RWPE2 (cell line): ENCODE results near the gene SEMA6C.

ENCODE experiments used
- ATAC-seq: fragments of 200-7000 bp; cut with Tn5 transposase; 3 replicates; pipeline ENCODE4 v1.9.1; 2021; ENCODE audit warnings: low read depth
- DNase-seq: peaks from one replicate; pipeline ENCODE4 v3.0.0-alpha.2; 2020; ENCODE audit warnings: low spot score
- H3K27ac ChIP-seq: fragments of 450-650 bp; 2 replicates; pipeline ENCODE4 v1.5.1; 2017; ENCODE audit warnings: mild to moderate bottlenecking; ENCODE audit not compliant: poor library complexity, severe bottlenecking
- H3K27me3 ChIP-seq: fragments of 250-450 bp; sonication (Bioruptor Pico); 2 replicates; pipeline ENCODE4 v1.5.1; 2021; ENCODE audit warnings: mild to moderate bottlenecking, moderate library complexity; ENCODE audit not compliant: insufficient read depth, poor library complexity, severe bottlenecking
- H3K36me3 ChIP-seq: fragments of 250-450 bp; sonication (Bioruptor Pico); 2 replicates; pipeline ENCODE4 v1.5.1; 2020; ENCODE audit warnings: low read depth, mild to moderate bottlenecking, moderate library complexity
- H3K4me1 ChIP-seq: fragments of 250-450 bp; sonication (Bioruptor Pico); 2 replicates; pipeline ENCODE4 v1.5.1; 2021; ENCODE audit warnings: mild to moderate bottlenecking, moderate library complexity; ENCODE audit not compliant: insufficient read depth, poor library complexity, severe bottlenecking
- H3K4me3 ChIP-seq: fragments of 250-450 bp; sonication (Bioruptor Pico); 2 replicates; pipeline ENCODE4 v1.5.1; 2021; ENCODE audit warnings: mild to moderate bottlenecking, moderate library complexity; ENCODE audit not compliant: severe bottlenecking
- H3K9me3 ChIP-seq: fragments of 250-450 bp; sonication (Bioruptor Pico); 2 replicates; pipeline ENCODE4 v1.5.1; 2021; ENCODE audit warnings: mild to moderate bottlenecking, moderate library complexity; ENCODE audit not compliant: severe bottlenecking
- TF ChIP-seq, protein P1 (sequence below): fragments of 450-650 bp; IDR thresholded peaks from one replicate; pipeline ENCODE4 v1.5.1; 2017; ENCODE audit warnings: mild to moderate bottlenecking, moderate library complexity; ENCODE audit not compliant: poor library complexity, severe bottlenecking

Gene SEMA6C

DNA sequence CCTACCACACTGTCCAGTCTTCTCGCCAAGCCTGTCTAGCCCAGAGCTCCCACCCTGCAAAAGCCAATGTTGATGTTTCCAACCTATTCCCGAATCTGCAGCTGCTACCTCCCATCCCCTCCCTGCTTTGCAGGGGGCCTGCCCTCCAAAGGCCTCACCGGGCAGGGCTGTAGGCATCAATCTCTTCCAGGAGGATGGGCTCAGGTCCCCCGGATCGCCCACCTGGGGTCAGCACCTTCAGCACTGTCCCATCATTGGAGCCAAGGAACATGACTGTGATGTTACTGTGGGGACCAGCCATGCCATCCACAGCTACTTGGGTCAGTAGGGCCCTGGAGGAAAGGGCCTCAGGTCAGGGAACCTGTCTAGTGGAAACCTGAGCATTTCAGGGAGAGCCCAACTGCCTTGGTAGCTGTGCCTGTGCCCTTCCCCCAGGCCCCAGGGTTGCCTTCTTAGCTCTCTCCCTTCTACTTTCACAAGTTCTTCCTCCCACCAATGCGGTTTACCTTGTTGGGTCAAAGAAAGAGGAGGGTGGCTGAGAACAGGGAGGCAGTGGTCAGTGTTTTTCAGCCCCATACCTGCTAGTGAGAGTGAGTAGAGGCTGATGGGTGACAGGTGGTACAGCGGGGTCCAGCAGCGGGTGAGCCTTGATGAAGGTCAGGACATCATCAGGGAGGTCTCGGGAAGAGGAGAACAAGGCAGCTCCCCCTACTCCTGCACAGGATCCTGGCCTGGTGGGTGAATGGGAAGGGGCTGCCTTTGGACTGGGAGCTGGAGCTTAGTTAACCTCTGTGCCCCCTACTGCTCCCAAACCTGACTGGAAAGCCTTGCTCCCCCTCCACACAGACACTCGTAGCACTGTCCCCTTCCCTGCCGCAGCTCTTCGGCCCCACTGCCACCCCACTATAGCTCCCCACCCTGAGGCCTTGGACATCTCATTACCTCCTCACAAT lies 10.7 kb downstream of the SEMA6C start:
- Histone ChIP-seq H3K4me1 (no peaks in the 10 kb centered on the region), H3K9me3 (no peaks in the 10 kb centered on the region), H3K27ac (no peak overlapping the region), H3K36me3 (no peaks in the 10 kb centered on the region), H3K27me3 (no peaks in the 10 kb centered on the region), H3K4me3 (no peak overlapping the region)
- DNase-seq (no peak), ATAC-seq (no peak)
- TF ChIP-seq, protein P1, sequence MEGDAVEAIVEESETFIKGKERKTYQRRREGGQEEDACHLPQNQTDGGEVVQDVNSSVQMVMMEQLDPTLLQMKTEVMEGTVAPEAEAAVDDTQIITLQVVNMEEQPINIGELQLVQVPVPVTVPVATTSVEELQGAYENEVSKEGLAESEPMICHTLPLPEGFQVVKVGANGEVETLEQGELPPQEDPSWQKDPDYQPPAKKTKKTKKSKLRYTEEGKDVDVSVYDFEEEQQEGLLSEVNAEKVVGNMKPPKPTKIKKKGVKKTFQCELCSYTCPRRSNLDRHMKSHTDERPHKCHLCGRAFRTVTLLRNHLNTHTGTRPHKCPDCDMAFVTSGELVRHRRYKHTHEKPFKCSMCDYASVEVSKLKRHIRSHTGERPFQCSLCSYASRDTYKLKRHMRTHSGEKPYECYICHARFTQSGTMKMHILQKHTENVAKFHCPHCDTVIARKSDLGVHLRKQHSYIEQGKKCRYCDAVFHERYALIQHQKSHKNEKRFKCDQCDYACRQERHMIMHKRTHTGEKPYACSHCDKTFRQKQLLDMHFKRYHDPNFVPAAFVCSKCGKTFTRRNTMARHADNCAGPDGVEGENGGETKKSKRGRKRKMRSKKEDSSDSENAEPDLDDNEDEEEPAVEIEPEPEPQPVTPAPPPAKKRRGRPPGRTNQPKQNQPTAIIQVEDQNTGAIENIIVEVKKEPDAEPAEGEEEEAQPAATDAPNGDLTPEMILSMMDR, result no peak

DNA sequence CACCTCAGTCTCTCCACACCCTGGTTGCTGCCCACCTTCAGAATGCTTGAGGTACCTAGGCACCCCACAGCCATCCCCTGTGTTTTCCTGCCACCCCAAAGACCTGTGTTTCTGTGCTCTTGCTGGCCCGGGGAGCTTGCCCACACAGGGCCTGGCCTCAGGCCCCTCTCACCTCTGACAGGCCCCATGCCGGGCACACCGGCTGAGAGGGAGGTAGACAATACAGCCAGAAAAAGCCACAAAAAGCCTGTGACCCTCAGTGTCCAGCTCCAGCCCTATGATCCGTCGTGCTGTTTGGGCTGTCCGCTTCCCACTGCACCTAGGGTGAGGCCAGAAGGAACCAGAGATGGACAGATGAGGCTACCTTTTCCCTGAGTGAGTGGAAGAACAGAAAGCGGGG lies 11.4 kb downstream of the SEMA6C start:
- no peak overlapping the region for H3K27ac ChIP-seq
- no peak overlapping the region for H3K4me3 ChIP-seq
- H3K27me3 ChIP-seq, result no peaks in the 10 kb centered on the region
- DNase-seq, result no peak
- no peaks in the 10 kb centered on the region for H3K4me1 ChIP-seq
- TF ChIP-seq, protein P1, result no peak
- no peaks in the 10 kb centered on the region for H3K36me3 ChIP-seq
- no peak for ATAC-seq
- H3K9me3 ChIP-seq, result no peaks in the 10 kb centered on the region

DNA sequence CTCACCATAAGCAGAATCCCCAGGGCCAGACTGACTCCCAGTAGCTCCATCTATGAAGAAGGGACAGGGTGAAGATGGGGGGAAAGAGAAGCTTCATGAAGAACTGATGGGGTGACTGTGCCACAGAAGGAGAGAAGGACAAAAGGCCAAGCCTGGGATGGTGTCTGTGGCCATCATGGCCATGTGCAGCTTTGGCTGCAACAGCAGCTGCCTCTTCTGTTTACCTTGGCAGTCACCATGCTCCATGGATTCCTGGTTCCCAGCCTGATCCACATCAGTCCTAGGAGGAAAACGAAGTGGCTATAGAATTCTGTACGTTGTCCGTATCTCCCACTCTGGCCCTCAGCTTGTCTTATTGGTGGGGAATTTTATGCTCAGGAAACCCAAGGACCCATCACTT lies 12.0 kb downstream of the SEMA6C start:
- Histone ChIP-seq H3K9me3 (no peaks in the 10 kb centered on the region), H3K4me3 (no peak overlapping the region), H3K4me1 (no peaks in the 10 kb centered on the region), H3K36me3 (no peaks in the 10 kb centered on the region), H3K27me3 (no peaks in the 10 kb centered on the region), H3K27ac (no peak overlapping the region)
- ATAC-seq (no peak), DNase-seq (no peak)
- TF ChIP-seq, protein P1, result no peak

DNA sequence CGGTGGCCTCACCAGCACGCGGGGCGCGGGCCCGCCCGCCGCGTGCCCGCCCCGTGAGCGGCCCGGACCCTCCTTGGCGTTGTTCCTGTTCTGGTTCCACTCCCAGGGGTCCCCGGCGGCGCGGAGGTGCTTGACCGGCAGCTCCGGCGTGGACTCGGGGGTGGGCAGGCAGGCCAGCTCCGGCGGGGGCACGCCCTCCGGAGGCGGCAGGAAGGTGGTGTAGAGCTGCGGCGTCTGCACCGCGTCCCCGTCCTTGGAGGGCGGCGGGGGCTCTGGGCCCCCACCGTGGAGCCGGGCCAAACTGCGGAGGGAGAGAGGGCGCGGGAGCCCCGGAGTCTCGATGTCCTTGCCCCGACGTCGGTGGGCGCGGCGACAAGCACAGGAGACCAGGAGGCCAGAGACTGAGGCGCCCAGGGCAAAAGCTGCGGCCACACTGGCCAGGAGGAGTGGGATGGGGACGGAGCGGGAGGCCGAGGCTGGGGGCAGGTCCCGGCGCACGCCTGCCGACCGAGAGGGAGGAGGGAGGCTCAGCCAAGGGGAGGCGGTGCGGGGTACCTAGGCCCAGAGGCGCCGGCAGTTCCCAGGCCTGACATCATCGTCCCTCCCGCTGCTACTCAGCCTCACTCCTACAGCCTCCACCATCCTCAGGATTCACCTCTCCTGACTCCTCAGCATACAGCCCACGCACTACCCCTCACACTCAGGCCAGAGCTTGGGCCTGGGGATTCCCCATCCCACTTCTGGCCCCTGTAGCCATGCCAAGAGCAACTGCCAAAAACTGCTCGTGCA lies 13.2 kb downstream of the SEMA6C start:
- TF ChIP-seq, protein P1, result no peak
- no peaks in the 10 kb centered on the region for H3K4me1 ChIP-seq
- no peaks in the 10 kb centered on the region for H3K9me3 ChIP-seq
- H3K36me3 ChIP-seq, result no peaks in the 10 kb centered on the region
- DNase-seq, result no peak
- no peaks in the 10 kb centered on the region for H3K27me3 ChIP-seq
- no peak for ATAC-seq
- no peak overlapping the region for H3K27ac ChIP-seq
- no peak overlapping the region for H3K4me3 ChIP-seq
